HT1080 (cell line): ENCODE data around the gene SDHAF3. TPM values are rescaled to one million over a fixed set of nuclear protein-coding genes. Genes with fewer than 3 reads are reported as not detected.

Experiments used
- DNase-seq: peaks from one replicate; pipeline ENCODE4 v3.0.0-alpha.2; 2015; ENCODE audit warnings: low read depth
- total RNA-seq: library from RNA; depleted of rRNA; stranded (reverse); fragments of >200 nt; shearing (Covaris generic); gene quantifications from 2 replicates; pipeline ENCODE4 v1.2.3, GENCODE V29; 2014; rRNA removed

Gene SDHAF3
- total RNA-seq, 1 experiment from 2014 or later = 45.3 TPM

- DNase-seq = no peak
Observed at GRCh38 chr7:97215556-97215955, 98.1 kb downstream of the SDHAF3 start.

- no peak for DNase-seq
Observed at GRCh38 chr7:97218767-97219166, 101.3 kb downstream of the SDHAF3 start.

GRCh38 chr7:97219237-97219636, 101.7 kb downstream of the SDHAF3 start:
- no peak for DNase-seq

- DNase-seq = no peak
Observed at GRCh38 chr7:97224316-97224715, 106.8 kb downstream of the SDHAF3 start.

GRCh38 chr7:97226541-97226940, 109.0 kb downstream of the SDHAF3 start:
- DNase-seq = no peak

Other genes starting within 250 kb of the SDHAF3 start
- 0.45 and 0.80 TPM in 2 replicates for gene DLX6, start 112.1 kb upstream of the SDHAF3 start, total RNA-seq
- 0.23 and 1.3 TPM in 2 replicates for gene DLX5, start 92.9 kb upstream of the SDHAF3 start, total RNA-seq